IMR-90 (cell line): Measurements from ENCODE around the gene PLCD1. TPM values are rescaled to one million over a fixed set of nuclear protein-coding genes. Genes with fewer than 3 reads are reported as not detected.

ENCODE experiments used
- ATAC-seq: fragments of 200-7000 bp; cut with Tn5 transposase; 2 replicates; pipeline ENCODE4 v1.9.1; 2020; ENCODE audit warnings: low read depth, mild to moderate bottlenecking, moderate library complexity
- BruUV-seq: library from RNA; stranded (reverse); fragments of 400-500 nt; replicated peaks from 2 replicates; lab custom pipeline; 2021; lab: Mats Ljungman, UMichigan
- CTCF ChIA-PET: fragments of 300-600 bp; formaldehyde crosslinking; extraction: SDS; loops from one replicate; lab custom pipeline; 2021; ENCODE audit warnings: antibody characterized with exemption; lab: Yijun Ruan, JAX
- POLR2A ChIA-PET: fragments of 300-600 bp; sonication (Branson Sonifier 250); formaldehyde crosslinking; loops from one replicate; lab custom pipeline; 2022; ENCODE audit warnings: antibody characterized with exemption; ENCODE audit not compliant: unreplicated experiment; lab: Charles Lee
- DNase-seq: peaks from one replicate; pipeline ENCODE4 v3.0.0; 2013
- H2AFZ ChIP-seq: replicated peaks from 2 replicates; pipeline ENCODE3; 2013; ENCODE audit warnings: low read length, mild to moderate bottlenecking; ENCODE audit not compliant: poor library complexity
- H2AK5ac ChIP-seq: 2 replicates; pipeline ENCODE4 v1.6.1; 2013; ENCODE audit warnings: low read depth, low read length, inconsistent platforms
- H2AK9ac ChIP-seq: replicated peaks from 2 replicates; pipeline ENCODE3; 2013; ENCODE audit warnings: mild to moderate bottlenecking, low read depth, low read length, moderate library complexity; ENCODE audit not compliant: poor library complexity
- H2BK120ac ChIP-seq: 2 replicates; pipeline ENCODE4 v1.6.1; 2013; ENCODE audit warnings: low read depth, low read length, inconsistent platforms
- H2BK15ac ChIP-seq: 3 replicates; pipeline ENCODE4 v1.6.1; 2013; ENCODE audit warnings: low read depth, low read length, inconsistent platforms
- H2BK20ac ChIP-seq: 2 replicates; pipeline ENCODE4 v1.6.1; 2013; ENCODE audit warnings: low read depth, mild to moderate bottlenecking, inconsistent platforms, low read length, moderate library complexity
- H2BK5ac ChIP-seq: 2 replicates; pipeline ENCODE4 v1.6.1; 2013; ENCODE audit warnings: mild to moderate bottlenecking, low read depth, low read length, inconsistent platforms; ENCODE audit not compliant: poor library complexity, severe bottlenecking
- H3K14ac ChIP-seq: replicated peaks from 2 replicates; pipeline ENCODE4 v1.6.1; 2013; ENCODE audit warnings: low read depth, low read length, inconsistent platforms
- H3K18ac ChIP-seq: 2 replicates; pipeline ENCODE4 v1.6.1; 2013; ENCODE audit warnings: low read depth, low read length, control low read depth
- H3K23ac ChIP-seq: 2 replicates; pipeline ENCODE4 v1.6.1; 2013; ENCODE audit warnings: low read depth, low read length, inconsistent platforms
- H3K27ac ChIP-seq: 2 replicates; pipeline ENCODE4 v1.5.1; 2013; ENCODE audit warnings: mild to moderate bottlenecking, control low read depth, low read length; ENCODE audit not compliant: insufficient read depth
- H3K27me3 ChIP-seq: 2 replicates; pipeline ENCODE4 v1.6.1; 2013; ENCODE audit warnings: low read length; ENCODE audit not compliant: control insufficient read depth, insufficient read depth
- H3K36me3 ChIP-seq: 2 replicates; pipeline ENCODE4 v1.6.1; 2013; ENCODE audit warnings: low read length, mixed read lengths; ENCODE audit not compliant: control insufficient read depth, insufficient read depth
- H3K4ac ChIP-seq: 2 replicates; pipeline ENCODE4 v1.6.1; 2013; ENCODE audit warnings: low read depth, low read length, inconsistent platforms
- H3K4me1 ChIP-seq: 2 replicates; pipeline ENCODE4 v1.6.1; 2013; ENCODE audit warnings: low read length, mixed read lengths; ENCODE audit not compliant: control insufficient read depth, insufficient read depth
- H3K4me2 ChIP-seq: 2 replicates; pipeline ENCODE4 v1.6.1; 2013; ENCODE audit warnings: low read depth, mild to moderate bottlenecking, control low read depth, low read length, moderate library complexity
- H3K4me3 ChIP-seq: 2 replicates; pipeline ENCODE4 v1.5.1; 2013; ENCODE audit warnings: low read depth, mild to moderate bottlenecking, control low read depth, low read length, moderate library complexity; ENCODE audit not compliant: insufficient read depth
- H3K56ac ChIP-seq: 2 replicates; pipeline ENCODE4 v1.6.1; 2013; ENCODE audit warnings: low read length, inconsistent platforms; ENCODE audit not compliant: insufficient read depth; ENCODE audit errors: extremely low read depth
- H3K79me1 ChIP-seq, 2 experiments: 2 replicates each; pipeline ENCODE4 v1.6.1; 2013; ENCODE audit warnings: low read length in 2 of 2, inconsistent platforms in 1 of 2, low read depth in 1 of 2
- H3K9ac ChIP-seq: 2 replicates; pipeline ENCODE4 v1.6.1; 2013; ENCODE audit warnings: low read depth, low read length, control low read depth
- H3K9me1 ChIP-seq: 2 replicates; pipeline ENCODE4 v1.6.1; 2013; ENCODE audit warnings: low read length, inconsistent platforms; ENCODE audit not compliant: insufficient read depth
- H3K9me3 ChIP-seq: 2 replicates; pipeline ENCODE4 v1.6.1; 2013; ENCODE audit warnings: low read length; ENCODE audit not compliant: control insufficient read depth, insufficient read depth
- H4K20me1 ChIP-seq: 2 replicates; pipeline ENCODE4 v1.6.1; 2013; ENCODE audit warnings: low read length, inconsistent platforms; ENCODE audit not compliant: insufficient read depth
- H4K5ac ChIP-seq: 2 replicates; pipeline ENCODE4 v1.6.1; 2013; ENCODE audit warnings: mild to moderate bottlenecking, low read depth, low read length, control low read depth
- H4K8ac ChIP-seq, 2 experiments: 2 replicates each; pipeline ENCODE4 v1.6.1; 2013; ENCODE audit warnings: low read depth in 2 of 2, low read length in 2 of 2, control low read depth in 1 of 2, inconsistent platforms in 1 of 2
- H4K91ac ChIP-seq: 2 replicates; pipeline ENCODE4 v1.6.1; 2013; ENCODE audit warnings: low read depth, low read length, inconsistent platforms; ENCODE audit not compliant: insufficient read depth
- BHLHE40 ChIP-seq: fragments of 150-350 bp; IDR thresholded peaks from 2 replicates; pipeline ENCODE4 v1.6.1; 2016; ENCODE audit warnings: mild to moderate bottlenecking, low read depth, low read length
- CHD1 ChIP-seq: IDR thresholded peaks from 2 replicates; pipeline ENCODE4 v1.6.1; 2012; ENCODE audit warnings: low read depth, low read length, improper control_type of control experiment
- CTCF ChIP-seq: conservative IDR thresholded peaks from 2 replicates; pipeline ENCODE4 v1.5.1; 2012; ENCODE audit warnings: mild to moderate bottlenecking, low read depth, low read length, improper control_type of control experiment
- ELK1 ChIP-seq: fragments of 150-350 bp; IDR thresholded peaks from 2 replicates; pipeline ENCODE4 v1.6.1; 2016; ENCODE audit warnings: low read depth, mild to moderate bottlenecking, low read length, moderate library complexity, borderline replicate concordance
- FOS ChIP-seq: fragments of 150-350 bp; IDR thresholded peaks from 2 replicates; pipeline ENCODE4 v1.6.1; 2016; ENCODE audit warnings: low read depth, low read length
- MAFK ChIP-seq: IDR thresholded peaks from 2 replicates; pipeline ENCODE4 v1.6.1; 2012; ENCODE audit warnings: low read depth, low read length, improper control_type of control experiment
- MAZ ChIP-seq: IDR thresholded peaks from 2 replicates; pipeline ENCODE4 v1.6.1; 2012; ENCODE audit warnings: low read depth, mild to moderate bottlenecking, low read length, improper control_type of control experiment, moderate library complexity, borderline replicate concordance
- MXI1 ChIP-seq: IDR thresholded peaks from 2 replicates; pipeline ENCODE4 v1.6.1; 2012; ENCODE audit warnings: low read depth, mild to moderate bottlenecking, low read length, moderate library complexity, borderline replicate concordance
- NFE2L2 ChIP-seq: fragments of 150-350 bp; IDR thresholded peaks from 2 replicates; pipeline ENCODE4 v1.6.1; 2016; ENCODE audit warnings: low read depth, mild to moderate bottlenecking, low read length
- POLR2A ChIP-seq: IDR thresholded peaks from 2 replicates; pipeline ENCODE4 v1.6.1; 2012; ENCODE audit warnings: mild to moderate bottlenecking, low read depth, low read length
- RAD21 ChIP-seq: IDR thresholded peaks from 2 replicates; pipeline ENCODE4 v1.6.1; 2012; ENCODE audit warnings: low read length, improper control_type of control experiment
- RFX5 ChIP-seq: IDR thresholded peaks from 2 replicates; pipeline ENCODE4 v1.8.0; 2012; ENCODE audit warnings: low read depth, mild to moderate bottlenecking, low read length, moderate library complexity
- SMC3 ChIP-seq: fragments of 150-350 bp; IDR thresholded peaks from 2 replicates; pipeline ENCODE4 v1.6.1; 2016; ENCODE audit warnings: low read depth, mild to moderate bottlenecking, antibody characterized with exemption, low read length, moderate library complexity
- WGBS, 2 experiments: methylation state at CpG; one replicate each; pipeline versions ENCODE4 v1.1.5 to v1.1.7; 2013; ENCODE audit warnings: missing lambda C conversion rate in 2 of 2; ENCODE audit not compliant: insufficient read length in 1 of 2; ENCODE audit errors: extremely low coverage in 2 of 2; 5-methylcytosine and 5-hydroxymethylcytosine counted together
- dilution Hi-C: fragments of 300-500 bp; cut with HindIII; formaldehyde crosslinking; loops from one replicate; pipeline ENCODE4 v1.14.3; 2018; ENCODE audit warnings: low sequenced_read_pairs; ENCODE audit not compliant: unreplicated experiment
- in situ Hi-C: fragments of 300-500 bp; cut with MboI; formaldehyde crosslinking; loops from 3 replicates; pipeline ENCODE4 v1.14.3; 2019; ENCODE audit warnings: low sequenced_read_pairs, inconsistent platforms, mixed read lengths
- intact Hi-C: fragments of 100-400 bp; cut with micrococcal nuclease; formaldehyde crosslinking; loops from 2 replicates; pipeline ENCODE4 v1.10.0; 2022
- polyA plus RNA-seq, 3 experiments: library from polyadenylated mRNA; depleted of rRNA; stranded (reverse); fragments of >200 nt; gene quantifications; 2 replicates each; pipeline ENCODE4 v1.2.3, GENCODE V29; 2012; ENCODE audit warnings: low replicate concordance in 1 of 3
- total RNA-seq: library from RNA; depleted of rRNA; stranded (reverse); fragments of >200 nt; gene quantifications from 2 replicates; pipeline ENCODE4 v1.2.3, GENCODE V29; 2012
- TF ChIP-seq, protein P1 (sequence below): fragments of 150-350 bp; IDR thresholded peaks from 2 replicates; pipeline ENCODE4 v1.6.1; 2017; ENCODE audit warnings: mild to moderate bottlenecking, antibody characterized with exemption, low read length, low read depth

Gene PLCD1
- total and polyA plus RNA-seq, 2 of the 4 experiments (the other 2 are of a cell fraction): 14.9 to 16.3 TPM

- Histone ChIP-seq H2BK120ac (no peak overlapping the region), H2AK5ac (no peak overlapping the region), H2AK9ac (no peak overlapping the region), H3K27me3 (no peaks in the 10 kb centered on the region), H4K20me1 (peaks cover 8% of the 10 kb centered on the region; the same call in 1 of the 2 replicates), H2BK15ac (no peak overlapping the region), H3K4me1 (no peaks in the 10 kb centered on the region), H3K4me2 (no peak overlapping the region), H3K9me1 (peaks cover 8% of the 10 kb centered on the region; the same call in 1 of the 2 replicates), H3K36me3 (peaks cover 34% of the 10 kb centered on the region), H2AFZ (no peak overlapping the region), H3K4me3 (no peak overlapping the region), H3K14ac (no peak overlapping the region), H3K27ac (no peak overlapping the region), H4K8ac (no peak overlapping the region), H2BK20ac (no peak overlapping the region), H2BK5ac (no peak overlapping the region), H3K9me3 (no peaks in the 10 kb centered on the region), H3K9ac (no peak overlapping the region), H3K79me1 (no peaks in the 10 kb centered on the region), H4K91ac (no peak overlapping the region), H3K18ac (no peak overlapping the region), H3K23ac (no peak overlapping the region), H3K56ac (no peak overlapping the region), H4K5ac (no peak overlapping the region), H3K4ac (no peak overlapping the region)
- dilution Hi-C loops (no loop called here), intact Hi-C loops (no loop called here), in situ Hi-C loops (no loop called here)
- ChIA-PET POLR2A (no interaction called here), CTCF (no interaction called here)
- BruUV-seq: no TSS peak
- DNase-seq (no peak), ATAC-seq (no peak)
- TF ChIP-seq ELK1 (no peak), CTCF (no peak), FOS (no peak), MAZ (no peak), RFX5 (no peak), POLR2A (no peak), CHD1 (no peak), MAFK (no peak), MXI1 (no peak), BHLHE40 (no peak), RAD21 (no peak), NFE2L2 (no peak), SMC3 (no peak)
- TF ChIP-seq, protein P1, sequence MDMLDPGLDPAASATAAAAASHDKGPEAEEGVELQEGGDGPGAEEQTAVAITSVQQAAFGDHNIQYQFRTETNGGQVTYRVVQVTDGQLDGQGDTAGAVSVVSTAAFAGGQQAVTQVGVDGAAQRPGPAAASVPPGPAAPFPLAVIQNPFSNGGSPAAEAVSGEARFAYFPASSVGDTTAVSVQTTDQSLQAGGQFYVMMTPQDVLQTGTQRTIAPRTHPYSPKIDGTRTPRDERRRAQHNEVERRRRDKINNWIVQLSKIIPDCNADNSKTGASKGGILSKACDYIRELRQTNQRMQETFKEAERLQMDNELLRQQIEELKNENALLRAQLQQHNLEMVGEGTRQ: no peak
- 95% methylated on average over 10 of the region's 16 CpGs; no CpG with 5 or more reads in 1 of the 2 experiments for WGBS, 2 experiments
Observed at GRCh38 chr3:38006445-38006995, 22.9 kb downstream of the PLCD1 start.
